Esophagus muscularis mucosa (tissue), 4 donors: ENCODE measurements around the gene CFAP57. TPM values are rescaled to one million over a fixed set of nuclear protein-coding genes. Genes with fewer than 3 reads are reported as not detected.

Experiments used
- DNase-seq: peaks from one replicate; pipeline ENCODE4 v3.0.0-alpha.2; 2017; ENCODE audit errors: extremely low spot score
- H3K27ac ChIP-seq, 4 donors: fragments of 200-600 bp; sonication (generic); replicated peaks in 1 of 4; 1 replicate in 3 of 4; 2 replicates in 1 of 4; pipeline ENCODE4 v1.5.1; 2016 to 2019; ENCODE audit warnings: mild to moderate bottlenecking in 1 of 4
- H3K27me3 ChIP-seq, 4 donors: fragments of 200-600 bp; sonication (generic); one replicate each; pipeline versions ENCODE4 v1.5.1 to v1.6.0; 2016 to 2019
- H3K36me3 ChIP-seq, 4 donors: fragments of 200-600 bp; sonication (generic); one replicate each; pipeline ENCODE4 v1.5.1; 2016 to 2019
- H3K4me1 ChIP-seq, 4 donors: fragments of 200-600 bp; sonication (generic); one replicate each; pipeline ENCODE4 v1.5.1; 2016 to 2019
- H3K4me3 ChIP-seq, 4 donors: fragments of 200-600 bp; sonication (generic); 1 replicate in 2 of 4; 2 replicates in 2 of 4; pipeline ENCODE4 v1.5.1; 2016 to 2019; ENCODE audit warnings: mild to moderate bottlenecking in 4 of 4, moderate library complexity in 1 of 4
- H3K9me3 ChIP-seq, 4 donors: fragments of 200-600 bp; sonication (generic); 1 replicate in 3 of 4; 2 replicates in 1 of 4; pipeline ENCODE4 v1.5.1; 2016 to 2019
- EP300 ChIP-seq: sonication (generic); formaldehyde crosslinking; IDR thresholded peaks from one replicate; pipeline ENCODE4 v1.6.1; 2017; ENCODE audit warnings: antibody characterized with exemption
- POLR2A ChIP-seq: fragments of 450-650 bp; IDR thresholded peaks from one replicate; pipeline ENCODE4 v1.6.1; 2017; ENCODE audit warnings: antibody characterized with exemption, moderate library complexity, mild to moderate bottlenecking, low read depth
- POLR2AphosphoS5 ChIP-seq, 2 donors: sonication (generic); formaldehyde crosslinking; IDR thresholded peaks; one replicate each; pipeline ENCODE4 v1.6.1; 2017; ENCODE audit warnings: antibody characterized with exemption in 2 of 2
- WGBS: methylation state at CpG from one replicate; pipeline ENCODE4 v1.1.5; 2018; 5-methylcytosine and 5-hydroxymethylcytosine counted together
- intact Hi-C: fragments of 100-400 bp; cut with DNase I; formaldehyde crosslinking; loops from one replicate; pipeline ENCODE4 v1.15.1; 2023
- small RNA-seq, 3 donors: library from RNA; depleted of rRNA; stranded (forward); fragments of <200 nt; gene quantifications; one replicate each; pipeline ENCODE3, GENCODE V24; 2016
- total RNA-seq, 4 donors: library from RNA; depleted of rRNA; stranded (reverse); fragments of >200 nt; gene quantifications; one replicate each; pipeline versions ENCODE4 v1.1.0 to v1.2.1, GENCODE V29; 2016
- TF ChIP-seq, protein P1 (sequence below), 3 experiments: fragments of 200-600 bp in 2 of 3; fragments of 450-650 bp in 1 of 3; sonication (generic) in 2 of 3; IDR thresholded peaks; one replicate each; pipeline ENCODE4 v1.5.1; 2017 to 2019; ENCODE audit warnings: antibody characterized with exemption in 3 of 3, mild to moderate bottlenecking in 2 of 3, moderate library complexity in 1 of 3

CFAP57 gene
- total RNA-seq, 4 donors from 2014 or later = not detected

DNA sequence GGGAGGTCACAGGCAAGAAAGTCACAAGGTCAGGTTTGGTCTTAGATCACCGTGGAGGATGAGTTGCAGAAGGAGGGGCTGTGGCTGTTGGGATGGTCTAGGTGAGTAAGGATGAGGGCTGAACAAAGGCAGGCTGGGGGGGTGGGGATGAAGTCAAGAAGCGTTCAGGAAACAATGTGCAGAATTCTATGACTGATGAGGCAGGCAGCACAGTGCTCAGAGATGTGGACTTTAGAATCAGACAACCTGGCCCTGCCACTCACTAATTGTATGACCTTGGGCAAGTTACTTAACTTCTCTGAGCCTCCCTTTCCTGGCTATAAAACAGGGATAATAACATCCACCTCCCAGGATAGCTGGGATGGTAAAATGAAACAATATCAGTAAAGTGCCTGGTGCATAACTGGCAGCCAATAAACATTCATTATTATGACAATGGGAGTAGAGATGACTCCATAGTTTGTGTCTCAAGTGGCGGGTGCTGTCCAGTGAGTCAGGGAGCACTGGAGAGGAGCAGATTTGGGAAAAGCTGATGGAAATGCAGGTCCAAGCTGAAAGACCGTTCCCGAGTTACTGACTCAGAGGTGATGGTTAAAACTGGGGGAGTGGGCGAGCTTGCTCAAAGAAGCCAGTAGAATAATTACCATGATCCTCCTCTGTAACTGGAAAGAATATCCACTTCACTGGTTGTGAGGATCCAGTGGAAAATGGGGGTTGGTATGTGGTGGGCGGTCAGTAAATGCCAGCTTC, 130.8 kb downstream of the CFAP57 start:
- TF ChIP-seq, protein P1, sequence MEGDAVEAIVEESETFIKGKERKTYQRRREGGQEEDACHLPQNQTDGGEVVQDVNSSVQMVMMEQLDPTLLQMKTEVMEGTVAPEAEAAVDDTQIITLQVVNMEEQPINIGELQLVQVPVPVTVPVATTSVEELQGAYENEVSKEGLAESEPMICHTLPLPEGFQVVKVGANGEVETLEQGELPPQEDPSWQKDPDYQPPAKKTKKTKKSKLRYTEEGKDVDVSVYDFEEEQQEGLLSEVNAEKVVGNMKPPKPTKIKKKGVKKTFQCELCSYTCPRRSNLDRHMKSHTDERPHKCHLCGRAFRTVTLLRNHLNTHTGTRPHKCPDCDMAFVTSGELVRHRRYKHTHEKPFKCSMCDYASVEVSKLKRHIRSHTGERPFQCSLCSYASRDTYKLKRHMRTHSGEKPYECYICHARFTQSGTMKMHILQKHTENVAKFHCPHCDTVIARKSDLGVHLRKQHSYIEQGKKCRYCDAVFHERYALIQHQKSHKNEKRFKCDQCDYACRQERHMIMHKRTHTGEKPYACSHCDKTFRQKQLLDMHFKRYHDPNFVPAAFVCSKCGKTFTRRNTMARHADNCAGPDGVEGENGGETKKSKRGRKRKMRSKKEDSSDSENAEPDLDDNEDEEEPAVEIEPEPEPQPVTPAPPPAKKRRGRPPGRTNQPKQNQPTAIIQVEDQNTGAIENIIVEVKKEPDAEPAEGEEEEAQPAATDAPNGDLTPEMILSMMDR (IDR thresholded peaks at IDR 0.05) = no peak
- no peak for TF ChIP-seq EP300
- TF ChIP-seq POLR2AphosphoS5 (IDR thresholded peaks at IDR 0.05) = no peak
- H3K27ac ChIP-seq = peak overlapping the region in 1 of 4 donors; percentile 59

DNA sequence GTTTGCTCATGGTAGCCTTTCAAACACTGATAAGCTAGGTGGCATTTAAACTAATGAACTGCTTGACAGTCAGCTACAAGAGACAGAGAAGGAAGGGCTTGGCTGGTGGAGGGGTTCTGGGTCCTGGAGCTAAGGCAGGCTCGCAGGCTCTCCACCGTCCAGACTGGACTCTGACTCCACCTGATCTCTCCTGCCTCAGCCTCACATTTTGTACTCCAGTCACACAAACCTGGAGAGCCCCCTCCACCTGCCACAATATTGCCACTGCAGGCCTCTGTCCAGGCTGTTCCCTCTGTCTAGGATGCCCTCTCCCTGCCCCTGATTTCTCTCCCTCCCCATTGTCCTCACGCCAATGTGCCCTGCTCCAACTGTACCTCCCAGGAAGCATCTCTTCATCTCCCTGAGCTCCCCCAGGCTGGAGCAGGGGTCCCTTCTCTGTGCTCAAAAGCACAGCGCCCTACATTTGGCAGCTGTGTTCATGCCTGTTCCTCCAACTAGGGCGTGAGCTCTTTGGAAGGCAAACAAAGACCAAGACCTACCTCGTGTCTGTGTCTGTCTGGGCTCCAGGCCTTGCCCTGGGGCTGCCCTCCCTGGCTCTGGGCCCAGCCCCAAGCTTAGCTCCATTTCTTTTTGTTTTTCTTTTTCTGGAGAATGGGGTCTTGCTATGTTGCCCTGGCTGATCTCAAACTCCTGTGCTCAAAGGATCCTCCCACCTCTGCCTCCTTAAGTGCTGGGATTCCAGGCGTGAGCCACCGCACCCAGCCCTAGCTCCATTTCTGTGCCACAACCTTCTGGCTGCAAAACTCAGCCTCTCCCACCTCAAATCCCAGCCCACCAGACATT, 131.6 kb downstream of the CFAP57 start:
- peak overlapping the region in 2 of 4 donors; percentile 20 to 32 for H3K27ac ChIP-seq
- TF ChIP-seq, protein P1 (IDR thresholded peaks at IDR 0.05) = no peak
- TF ChIP-seq POLR2A = no peak
- H3K27me3 ChIP-seq = no peaks in the 10 kb centered on the region
- peaks cover 0 to 31% (median 6%) of the 10 kb centered on the region in 4 donors for H3K36me3 ChIP-seq
- intact Hi-C loops = no loop called here
- H3K4me3 ChIP-seq = peak overlapping the region; percentile 0 to 50 (median 28)
- H3K9me3 ChIP-seq = no peaks in the 10 kb centered on the region
- no peak for DNase-seq
- whole genome bisulfite sequencing = 79% methylated on average over 8 of the region's 8 CpGs
- H3K4me1 ChIP-seq = peaks cover 23 to 34% (median 26%) of the 10 kb centered on the region in 4 donors

More for the DNA sequence above, 130.8 kb downstream of the CFAP57 start:
- Histone ChIP-seq H3K27me3 (no peaks in the 10 kb centered on the region), H3K4me1 (peaks cover 23 to 34% (median 28%) of the 10 kb centered on the region in 4 donors), H3K36me3 (peaks cover 0 to 26% (median 6%) of the 10 kb centered on the region in 4 donors), H3K9me3 (no peaks in the 10 kb centered on the region), H3K4me3 (peak overlapping the region; percentile 0 to 50 (median 40))
- intact Hi-C loops = no loop called here
- no peak for DNase-seq
- WGBS = 70% methylated on average over 7 of the region's 7 CpGs

Small RNAs within 50 kb of the gene (small RNA-seq; reads per million reads assigned to genes)
- 0 reads per million in 3 donors for gene RNA5SP46

Other genes starting within 250 kb of the CFAP57 start
- gene SLC2A1, start 213.5 kb upstream of the CFAP57 start, total RNA-seq = 10 to 100 TPM; 17.4 to 63.6 (median 31.8) TPM
- 10 to 100 TPM; 49.8 to 71.7 (median 58.4) TPM for gene EBNA1BP2, start within 50 bp of the CFAP57 start, total RNA-seq
- under 1 TPM in 2 of 4 donors, not detected in 2; 0.26 to 0.40 TPM for gene TMEM125, start 97.7 kb downstream of the CFAP57 start, total RNA-seq
- not detected for gene C1orf210, start 113.3 kb downstream of the CFAP57 start, total RNA-seq
- gene TIE1, start 128.7 kb downstream of the CFAP57 start, total RNA-seq = 10 to 100 TPM; 16.2 to 51.1 (median 32.6) TPM
- under 1 TPM in 2 of 4 donors, not detected in 2; 0.13 to 0.63 TPM for gene MPL, start 165.5 kb downstream of the CFAP57 start, total RNA-seq
- gene CDC20, start 186.7 kb downstream of the CFAP57 start, total RNA-seq = 1 to 10 TPM in 1 of 4 donors, under 1 TPM in 1, not detected in 2; 0.42 to 1.7 TPM
- gene ELOVL1, start 195.7 kb downstream of the CFAP57 start, total RNA-seq = 10 to 100 TPM; 25.7 to 63.2 (median 49.1) TPM
- 10 to 100 TPM; 27.6 to 34.1 (median 32.0) TPM for gene MED8, start 217.5 kb downstream of the CFAP57 start, total RNA-seq
- 10 to 100 TPM; 25.2 to 45.9 (median 31.3) TPM for gene SZT2, start 217.6 kb downstream of the CFAP57 start, total RNA-seq